Measurements from ENCODE around the gene S100A5.
A peak's percentile ranks its signal among the peaks of the same experiment; 100 is the strongest.

Gene S100A5

DNA sequence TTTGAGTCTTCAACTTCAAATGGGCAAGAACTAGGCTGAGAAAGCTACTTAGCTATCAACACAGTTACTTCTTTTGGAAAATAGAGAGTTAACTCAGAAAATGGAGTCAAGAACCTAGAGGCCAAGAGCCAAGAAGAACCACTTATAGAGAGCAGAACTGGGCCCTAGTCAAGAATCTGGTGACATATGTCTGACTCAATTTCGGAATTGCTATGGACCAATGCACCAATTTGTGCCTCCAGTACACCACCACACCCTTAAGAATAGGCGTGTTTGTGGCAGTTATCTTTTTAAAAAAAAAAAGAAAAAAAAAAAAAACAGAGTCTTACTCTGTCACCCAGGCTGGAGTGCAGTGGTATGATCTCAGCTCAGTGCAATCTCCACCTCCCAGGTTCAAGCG lies 17.1 kb upstream of the S100A5 start:
- ATAC-seq (ENCODE audit: low read depth) (no peak), DNase-seq (ENCODE audit: low spot score) (no peak)
- Histone ChIP-seq H3K27me3 (ENCODE audit: insufficient read depth, poor library complexity, severe bottlenecking) (no peaks in the 10 kb centered on the region), H3K27ac (ENCODE audit: poor library complexity, severe bottlenecking) (peak overlapping the region; percentile 100), H3K36me3 (ENCODE audit: low read depth) (peaks cover 97% of the 10 kb centered on the region), H3K4me1 (ENCODE audit: insufficient read depth, poor library complexity, severe bottlenecking) (no peaks in the 10 kb centered on the region), H3K4me3 (ENCODE audit: severe bottlenecking) (no peak overlapping the region), H3K9me3 (ENCODE audit: severe bottlenecking) (no peaks in the 10 kb centered on the region)
- TF ChIP-seq, protein P1, sequence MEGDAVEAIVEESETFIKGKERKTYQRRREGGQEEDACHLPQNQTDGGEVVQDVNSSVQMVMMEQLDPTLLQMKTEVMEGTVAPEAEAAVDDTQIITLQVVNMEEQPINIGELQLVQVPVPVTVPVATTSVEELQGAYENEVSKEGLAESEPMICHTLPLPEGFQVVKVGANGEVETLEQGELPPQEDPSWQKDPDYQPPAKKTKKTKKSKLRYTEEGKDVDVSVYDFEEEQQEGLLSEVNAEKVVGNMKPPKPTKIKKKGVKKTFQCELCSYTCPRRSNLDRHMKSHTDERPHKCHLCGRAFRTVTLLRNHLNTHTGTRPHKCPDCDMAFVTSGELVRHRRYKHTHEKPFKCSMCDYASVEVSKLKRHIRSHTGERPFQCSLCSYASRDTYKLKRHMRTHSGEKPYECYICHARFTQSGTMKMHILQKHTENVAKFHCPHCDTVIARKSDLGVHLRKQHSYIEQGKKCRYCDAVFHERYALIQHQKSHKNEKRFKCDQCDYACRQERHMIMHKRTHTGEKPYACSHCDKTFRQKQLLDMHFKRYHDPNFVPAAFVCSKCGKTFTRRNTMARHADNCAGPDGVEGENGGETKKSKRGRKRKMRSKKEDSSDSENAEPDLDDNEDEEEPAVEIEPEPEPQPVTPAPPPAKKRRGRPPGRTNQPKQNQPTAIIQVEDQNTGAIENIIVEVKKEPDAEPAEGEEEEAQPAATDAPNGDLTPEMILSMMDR (IDR thresholded peaks at IDR 0.05; ENCODE audit: poor library complexity, severe bottlenecking): no peak

DNA sequence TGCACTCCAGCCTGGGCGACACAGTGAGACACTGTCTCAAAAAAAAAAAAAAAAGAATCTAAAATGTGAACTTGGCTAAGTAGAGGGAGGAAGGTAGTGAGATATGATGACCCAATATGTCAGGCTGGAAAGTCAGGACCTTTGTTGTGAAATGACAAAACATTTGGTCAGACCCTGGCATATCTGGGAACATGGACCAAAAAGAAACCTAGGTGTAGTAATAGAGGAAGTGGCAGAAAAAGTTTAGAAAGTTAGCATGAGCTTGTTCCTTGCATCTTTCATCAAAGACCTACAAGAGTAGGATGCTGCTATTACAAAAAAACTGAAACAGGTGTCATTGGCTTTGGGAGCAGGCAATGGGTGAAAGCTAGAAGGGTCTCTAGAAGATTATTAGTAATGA lies 15.6 kb upstream of the S100A5 start:
- TF ChIP-seq, protein P1 (IDR thresholded peaks at IDR 0.05; ENCODE audit: poor library complexity, severe bottlenecking): no peak
- ATAC-seq (ENCODE audit: low read depth): no peak
- no peak for DNase-seq (ENCODE audit: low spot score)
- Histone ChIP-seq H3K36me3 (ENCODE audit: low read depth) (peaks cover 94% of the 10 kb centered on the region), H3K9me3 (ENCODE audit: severe bottlenecking) (no peaks in the 10 kb centered on the region), H3K4me1 (ENCODE audit: insufficient read depth, poor library complexity, severe bottlenecking) (no peaks in the 10 kb centered on the region), H3K27ac (ENCODE audit: poor library complexity, severe bottlenecking) (peak overlapping the region; percentile 100), H3K4me3 (ENCODE audit: severe bottlenecking) (no peak overlapping the region), H3K27me3 (ENCODE audit: insufficient read depth, poor library complexity, severe bottlenecking) (no peaks in the 10 kb centered on the region)

DNA sequence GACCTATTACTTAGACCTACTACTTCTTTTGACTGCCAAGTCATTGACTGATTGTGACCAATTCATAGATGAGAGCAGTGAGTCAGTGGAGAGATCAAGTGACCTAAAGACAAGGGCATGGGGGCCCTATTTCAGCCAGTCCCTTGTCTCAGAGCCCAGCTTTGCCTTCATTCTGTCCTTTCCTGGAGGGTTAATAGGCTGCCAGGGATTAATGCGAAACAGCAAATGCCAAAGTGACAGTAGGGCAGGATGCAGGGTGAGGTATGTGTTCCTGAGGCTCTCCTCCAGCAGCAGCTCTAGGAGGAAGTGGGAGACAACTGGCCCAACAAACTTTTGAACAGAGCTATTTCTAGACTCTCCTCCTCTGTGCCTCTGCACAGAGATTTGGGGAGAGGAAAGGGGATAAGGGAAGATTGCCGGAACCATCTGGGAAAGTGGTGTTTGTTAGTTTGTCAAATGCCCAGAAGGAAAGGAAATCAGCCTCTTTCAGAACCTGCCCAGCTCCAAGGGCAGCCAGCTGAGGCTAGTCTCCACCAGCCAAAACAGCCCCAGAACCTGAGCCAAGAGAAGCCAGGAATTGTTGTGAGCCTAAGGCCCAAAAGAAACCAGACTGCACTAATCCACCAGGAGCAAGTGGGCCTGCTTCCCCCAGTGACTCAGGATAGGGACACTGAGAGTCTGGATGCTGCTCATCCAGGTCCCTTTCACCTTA lies 13.3 kb upstream of the S100A5 start:
- no peak overlapping the region for H3K4me3 ChIP-seq (ENCODE audit: severe bottlenecking)
- H3K4me1 ChIP-seq (ENCODE audit: insufficient read depth, poor library complexity, severe bottlenecking): peaks cover 10% of the 10 kb centered on the region
- TF ChIP-seq, protein P1 (IDR thresholded peaks at IDR 0.05; ENCODE audit: poor library complexity, severe bottlenecking): no peak
- ATAC-seq (ENCODE audit: low read depth) (no peak), DNase-seq (ENCODE audit: low spot score) (peak; percentile 8)
- H3K27me3 ChIP-seq (ENCODE audit: insufficient read depth, poor library complexity, severe bottlenecking): no peaks in the 10 kb centered on the region
- H3K9me3 ChIP-seq (ENCODE audit: severe bottlenecking): no peaks in the 10 kb centered on the region
- H3K36me3 ChIP-seq (ENCODE audit: low read depth): peaks cover 86% of the 10 kb centered on the region
- peak overlapping the region; percentile 100 for H3K27ac ChIP-seq (ENCODE audit: poor library complexity, severe bottlenecking)

DNA sequence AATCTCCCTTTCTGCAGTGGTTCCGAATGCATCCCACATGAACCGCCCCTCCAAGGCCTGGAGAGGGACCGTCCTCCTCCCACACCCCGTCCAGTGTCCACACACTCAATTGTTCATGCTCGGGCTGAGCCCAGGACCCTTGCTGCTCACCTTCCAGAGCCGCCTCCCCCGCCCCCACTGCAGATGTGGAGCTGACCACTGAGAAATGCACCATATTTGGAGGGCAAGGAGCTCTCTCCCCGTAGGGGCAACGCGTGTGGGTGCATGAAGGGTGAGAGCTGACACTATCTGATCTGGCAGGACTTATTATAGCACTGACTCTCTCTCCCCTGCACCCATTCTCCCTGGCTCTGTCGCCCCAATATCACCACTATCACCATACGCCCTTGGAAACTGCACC lies 12.4 kb upstream of the S100A5 start:
- Histone ChIP-seq H3K4me3 (ENCODE audit: severe bottlenecking) (no peak overlapping the region), H3K27me3 (ENCODE audit: insufficient read depth, poor library complexity, severe bottlenecking) (no peaks in the 10 kb centered on the region), H3K4me1 (ENCODE audit: insufficient read depth, poor library complexity, severe bottlenecking) (peaks cover 13% of the 10 kb centered on the region), H3K36me3 (ENCODE audit: low read depth) (peaks cover 87% of the 10 kb centered on the region), H3K9me3 (ENCODE audit: severe bottlenecking) (no peaks in the 10 kb centered on the region), H3K27ac (ENCODE audit: poor library complexity, severe bottlenecking) (peak overlapping the region; percentile 100)
- TF ChIP-seq, protein P1 (IDR thresholded peaks at IDR 0.05; ENCODE audit: poor library complexity, severe bottlenecking): no peak
- ATAC-seq (ENCODE audit: low read depth): no peak; the same call in 2 of the 3 replicates
- DNase-seq (ENCODE audit: low spot score): peak; percentile 61

DNA sequence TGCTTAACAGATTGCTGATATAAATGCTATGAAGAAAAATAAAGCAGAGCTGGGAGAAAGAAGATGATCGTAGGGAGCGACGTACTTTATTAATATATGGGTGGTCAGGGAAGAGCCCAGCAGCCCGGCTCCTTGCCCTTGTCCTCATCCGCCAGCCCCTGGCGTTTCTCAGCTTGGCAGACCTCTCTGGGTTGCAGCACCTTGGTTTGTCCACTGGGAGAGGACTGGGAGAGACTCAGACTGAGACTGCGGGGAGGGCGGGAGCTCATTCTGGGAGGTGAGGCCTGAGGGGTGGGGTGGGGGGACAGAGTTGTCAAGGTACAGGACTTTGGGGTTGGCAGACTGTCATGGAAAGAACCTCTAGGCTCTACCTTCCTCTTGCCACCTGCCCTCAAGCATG lies 11.6 kb upstream of the S100A5 start:
- ATAC-seq (ENCODE audit: low read depth): no peak
- H3K27ac ChIP-seq (ENCODE audit: poor library complexity, severe bottlenecking): no peak overlapping the region
- no peaks in the 10 kb centered on the region for H3K27me3 ChIP-seq (ENCODE audit: insufficient read depth, poor library complexity, severe bottlenecking)
- peaks cover 13% of the 10 kb centered on the region for H3K4me1 ChIP-seq (ENCODE audit: insufficient read depth, poor library complexity, severe bottlenecking)
- peak; percentile 49 for DNase-seq (ENCODE audit: low spot score)
- no peak overlapping the region for H3K4me3 ChIP-seq (ENCODE audit: severe bottlenecking)
- H3K9me3 ChIP-seq (ENCODE audit: severe bottlenecking): no peaks in the 10 kb centered on the region
- TF ChIP-seq, protein P1 (IDR thresholded peaks at IDR 0.05; ENCODE audit: poor library complexity, severe bottlenecking): no peak
- peaks cover 83% of the 10 kb centered on the region for H3K36me3 ChIP-seq (ENCODE audit: low read depth)

Measured in RWPE2 (cell line).